ENCODE data around the gene SMG7.

The SMG7 gene

DNA sequence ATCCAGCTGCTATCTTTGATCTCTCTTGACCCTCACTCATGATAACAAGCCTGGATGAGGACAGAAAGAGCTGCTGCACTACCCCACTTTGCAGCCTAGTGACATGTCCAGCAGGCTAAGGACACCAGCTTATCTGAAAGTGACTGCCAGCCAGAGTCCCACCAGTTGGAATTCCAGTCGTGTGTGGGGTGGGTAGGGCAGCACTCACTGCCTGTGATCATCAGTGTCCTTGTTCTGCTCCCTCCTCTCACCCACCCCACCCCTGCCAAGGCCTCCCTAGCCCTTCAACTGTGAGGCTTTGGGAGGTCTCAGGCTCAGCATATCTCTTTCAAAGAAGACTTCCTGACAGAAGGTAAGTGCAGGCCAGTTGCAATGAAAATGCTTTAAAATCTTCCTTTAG lies 38.6 kb upstream of the SMG7 start:
- DNase-seq (ENCODE audit: low read depth): no peak
- no peak for TF ChIP-seq CTCF (conservative IDR thresholded peaks at IDR 0.05; ENCODE audit: low read depth, low read length)
- no peak overlapping the region for H3K4me3 ChIP-seq (ENCODE audit: low read length)

- H3K4me3 ChIP-seq (ENCODE audit: low read length): no peak overlapping the region
- DNase-seq (ENCODE audit: low read depth): no peak
- TF ChIP-seq CTCF (conservative IDR thresholded peaks at IDR 0.05; ENCODE audit: low read depth, low read length): no peak
Measured at GRCh38 chr1:183435497-183435896, 36.8 kb upstream of the SMG7 start.

GRCh38 chr1:183438060-183438459 lies 34.2 kb upstream of the SMG7 start:
- no peak for TF ChIP-seq CTCF (conservative IDR thresholded peaks at IDR 0.05; ENCODE audit: low read depth, low read length)

DNA sequence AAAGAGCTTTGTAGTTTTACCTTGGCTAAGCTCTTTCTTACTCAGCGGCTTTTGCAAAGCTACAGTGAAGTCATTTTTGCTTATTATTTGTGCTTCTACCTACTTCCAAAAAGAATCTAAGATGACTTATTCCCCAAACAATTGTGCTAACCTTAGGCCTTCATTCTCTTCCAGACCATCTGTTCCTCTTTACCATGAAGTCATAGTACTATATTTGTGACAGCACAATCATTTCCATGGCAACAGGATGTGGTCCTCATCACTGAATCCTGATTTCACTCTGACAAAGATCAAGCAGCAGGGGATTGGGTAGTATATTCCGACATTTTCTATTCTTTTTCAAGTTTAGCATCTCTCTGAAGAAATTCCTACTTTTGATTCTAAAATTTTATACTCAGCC lies 29.3 kb upstream of the SMG7 start:
- no peak for TF ChIP-seq CTCF (conservative IDR thresholded peaks at IDR 0.05; ENCODE audit: low read depth, low read length)
- no peak for DNase-seq (ENCODE audit: low read depth)
- no peak overlapping the region for H3K4me3 ChIP-seq (ENCODE audit: low read length)

More at GRCh38 chr1:183438060-183438459, 34.2 kb upstream of the SMG7 start:
- no peak for DNase-seq (ENCODE audit: low read depth)
- no peak overlapping the region for H3K4me3 ChIP-seq (ENCODE audit: low read length)

DNA sequence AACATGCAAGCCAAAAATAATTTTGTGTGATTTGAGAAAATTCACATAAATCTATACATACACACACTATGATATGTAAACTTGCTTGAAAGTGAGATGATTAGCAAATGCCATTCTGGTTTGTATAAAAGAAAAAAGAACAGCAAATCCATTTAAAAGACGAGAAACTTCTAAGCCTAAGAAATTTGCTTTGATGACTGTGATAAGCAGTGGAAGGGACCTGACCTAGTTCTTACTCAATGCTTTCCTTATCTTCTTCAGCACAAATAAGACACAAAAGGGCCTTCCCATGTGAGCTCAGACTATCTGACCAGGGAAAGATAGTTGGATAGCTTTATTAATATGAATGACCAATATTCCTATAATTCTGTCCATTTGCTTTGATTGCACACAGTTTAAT lies 28.8 kb upstream of the SMG7 start:
- TF ChIP-seq CTCF (conservative IDR thresholded peaks at IDR 0.05; ENCODE audit: low read depth, low read length): no peak

GRCh38 chr1:183444243-183444642 lies 28.1 kb upstream of the SMG7 start:
- TF ChIP-seq CTCF (conservative IDR thresholded peaks at IDR 0.05; ENCODE audit: low read depth, low read length): no peak
- no peak overlapping the region for H3K4me3 ChIP-seq (ENCODE audit: low read length)
- DNase-seq (ENCODE audit: low read depth): no peak

More for the DNA sequence above, 28.8 kb upstream of the SMG7 start:
- no peak overlapping the region for H3K4me3 ChIP-seq (ENCODE audit: low read length)
- DNase-seq (ENCODE audit: low read depth): no peak

DNA sequence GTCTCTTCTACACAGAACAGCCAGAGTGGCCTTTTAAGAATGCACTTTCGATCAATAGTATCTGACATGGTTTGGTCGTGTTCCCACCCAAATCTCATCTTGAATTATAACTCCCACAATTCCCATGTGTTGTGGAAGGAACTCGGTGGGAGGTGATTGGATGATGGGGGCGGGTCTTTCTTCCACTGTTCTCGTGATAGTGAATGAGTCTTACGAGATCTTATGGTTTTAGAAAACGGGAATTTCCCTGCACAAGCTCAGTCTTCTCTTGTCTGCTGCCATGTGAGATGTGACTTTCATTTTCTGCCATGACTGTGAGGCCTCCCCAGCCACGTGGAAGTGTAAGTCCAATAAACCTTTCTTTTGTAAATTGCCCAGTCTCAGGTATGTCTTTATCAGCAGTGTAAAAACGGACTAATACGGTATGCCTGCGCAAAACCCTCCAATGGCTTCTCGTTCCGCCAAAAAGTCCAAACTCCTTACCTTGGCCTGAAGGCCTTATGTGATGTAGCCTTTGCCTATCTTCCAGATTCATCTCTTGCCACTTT lies 23.0 kb upstream of the SMG7 start:
- no peak for DNase-seq (ENCODE audit: low read depth)
- TF ChIP-seq CTCF (conservative IDR thresholded peaks at IDR 0.05; ENCODE audit: low read depth, low read length): no peak
- H3K4me3 ChIP-seq (ENCODE audit: low read length): no peak overlapping the region
